ENCODE measurements around the gene PLA2G5.

Gene PLA2G5

GRCh38 chr1:20093303-20093702 lies 23.3 kb downstream of the PLA2G5 start:
- no peak for DNase-seq

GRCh38 chr1:20093940-20094391 lies 24.0 kb downstream of the PLA2G5 start:
- DNase-seq = no peak

- no peak for DNase-seq
Observed at GRCh38 chr1:20095564-20096434, 25.8 kb downstream of the PLA2G5 start.

GRCh38 chr1:20096840-20097447 lies 26.9 kb downstream of the PLA2G5 start:
- DNase-seq = no peak

- DNase-seq = no peak
Observed at GRCh38 chr1:20099533-20099932, 29.5 kb downstream of the PLA2G5 start.

- DNase-seq = peak in 1 of 2 experiments; percentile 12
Observed at GRCh38 chr1:20100632-20101355, 30.8 kb downstream of the PLA2G5 start.

GRCh38 chr1:20102875-20103274 lies 32.9 kb downstream of the PLA2G5 start:
- DNase-seq = no peak

- DNase-seq = no peak
Observed at GRCh38 chr1:20105856-20106255, 35.9 kb downstream of the PLA2G5 start.

GRCh38 chr1:20107351-20107750 lies 37.4 kb downstream of the PLA2G5 start:
- no peak for DNase-seq

- no peak for DNase-seq
Observed at GRCh38 chr1:20107796-20108195, 37.8 kb downstream of the PLA2G5 start.

GRCh38 chr1:20108366-20109123 lies 38.6 kb downstream of the PLA2G5 start:
- DNase-seq = no peak

- DNase-seq = no peak
Observed at GRCh38 chr1:20109223-20109856, 39.3 kb downstream of the PLA2G5 start.

GRCh38 chr1:20110679-20111078 lies 40.7 kb downstream of the PLA2G5 start:
- no peak for DNase-seq

GRCh38 chr1:20111452-20111851 lies 41.5 kb downstream of the PLA2G5 start:
- DNase-seq = no peak

- no peak for DNase-seq
Observed at GRCh38 chr1:20112279-20113000, 42.4 kb downstream of the PLA2G5 start.

GRCh38 chr1:20114021-20114648 lies 44.1 kb downstream of the PLA2G5 start:
- DNase-seq = no peak

GRCh38 chr1:20115479-20115878 lies 45.5 kb downstream of the PLA2G5 start:
- no peak for DNase-seq

- DNase-seq = no peak
Observed at GRCh38 chr1:20115916-20116315, 45.9 kb downstream of the PLA2G5 start.

- DNase-seq = no peak
Observed at GRCh38 chr1:20117236-20117635, 47.2 kb downstream of the PLA2G5 start.

GRCh38 chr1:20119347-20119746 lies 49.4 kb downstream of the PLA2G5 start, which contains the start of gene PLA2G2D:
Gene PLA2G2D, minus strand, starts transcription at chr1:20119536. Its CDS starts 38 bp downstream, at chr1:20119498.
- no peak for DNase-seq

- no peak for DNase-seq
Observed at GRCh38 chr1:20120796-20121195, 50.8 kb downstream of the PLA2G5 start.
